Erythroblast (primary cell): ENCODE data around the gene AFG1L.

Experiments used
- GATA1 ChIP-seq: IDR thresholded peaks from 2 replicates; pipeline ENCODE4 v1.6.1; 2011; ENCODE audit warnings: low read depth, mild to moderate bottlenecking, control low read depth, low read length, moderate library complexity
- POLR2A ChIP-seq: IDR thresholded peaks from 2 replicates; pipeline ENCODE4 v1.6.1; 2011; ENCODE audit warnings: mild to moderate bottlenecking, low read length

DNA sequence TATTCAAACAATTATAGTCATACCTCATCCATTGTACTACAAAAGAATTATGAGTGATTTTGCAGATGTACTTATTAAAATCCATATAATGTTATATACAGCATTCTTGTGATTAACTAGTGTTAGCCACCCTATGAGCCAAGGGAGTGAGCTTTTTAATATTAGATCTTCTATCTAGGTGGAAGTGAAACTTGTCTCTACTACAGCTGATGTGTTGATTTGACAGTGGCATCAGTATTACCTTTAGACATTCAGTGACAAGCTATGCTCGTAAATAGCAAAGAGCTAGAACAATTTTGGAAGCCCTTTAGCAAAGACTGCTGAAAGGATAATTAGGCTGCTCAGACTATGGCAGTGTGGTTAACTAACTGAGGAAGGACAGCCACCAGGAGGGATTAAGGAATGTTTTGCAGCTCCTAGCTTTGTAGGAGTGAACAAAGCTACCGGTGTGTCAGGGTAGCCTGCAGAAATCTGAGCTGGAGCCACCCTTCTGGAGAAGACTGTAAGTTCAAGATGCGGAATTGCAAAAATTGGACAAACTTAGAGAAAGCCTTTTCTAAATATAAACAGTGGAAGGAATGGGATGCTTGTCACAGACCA, 73.7 kb downstream of the AFG1L start:
- no peak for TF ChIP-seq POLR2A
- no peak for TF ChIP-seq GATA1
